GM12873 (cell line): ENCODE results near the gene ULK4.
A peak's percentile ranks its signal among the peaks of the same experiment; 100 is the strongest.

ENCODE experiments used
- TF ChIP-seq, protein P1 (sequence below): IDR thresholded peaks from 2 replicates; pipeline ENCODE4 v1.5.1; 2012; ENCODE audit warnings: low read depth, mild to moderate bottlenecking, moderate library complexity, low read length, control low read depth; ENCODE audit not compliant: insufficient read depth; ENCODE audit errors: missing control alignments

The ULK4 gene

DNA sequence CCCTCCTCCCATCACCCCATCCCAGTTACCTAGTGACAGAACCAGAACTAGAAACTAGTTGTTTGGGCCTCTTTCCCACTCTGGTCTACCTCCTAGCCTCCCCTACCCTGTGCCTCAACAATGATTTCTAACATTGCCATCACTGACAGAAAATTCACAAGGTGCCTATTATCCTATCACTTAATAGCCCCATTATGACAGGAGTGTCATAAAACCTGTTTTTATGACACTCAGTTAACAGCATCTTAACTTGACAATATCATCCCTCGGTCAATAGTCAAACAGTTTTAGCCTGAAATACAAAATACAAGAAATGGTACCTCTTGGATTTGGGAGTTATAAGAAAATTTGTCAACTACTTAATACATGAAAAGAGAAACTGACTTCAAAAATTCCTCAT is 46.5 kb downstream of the ULK4 start:
- TF ChIP-seq, protein P1, sequence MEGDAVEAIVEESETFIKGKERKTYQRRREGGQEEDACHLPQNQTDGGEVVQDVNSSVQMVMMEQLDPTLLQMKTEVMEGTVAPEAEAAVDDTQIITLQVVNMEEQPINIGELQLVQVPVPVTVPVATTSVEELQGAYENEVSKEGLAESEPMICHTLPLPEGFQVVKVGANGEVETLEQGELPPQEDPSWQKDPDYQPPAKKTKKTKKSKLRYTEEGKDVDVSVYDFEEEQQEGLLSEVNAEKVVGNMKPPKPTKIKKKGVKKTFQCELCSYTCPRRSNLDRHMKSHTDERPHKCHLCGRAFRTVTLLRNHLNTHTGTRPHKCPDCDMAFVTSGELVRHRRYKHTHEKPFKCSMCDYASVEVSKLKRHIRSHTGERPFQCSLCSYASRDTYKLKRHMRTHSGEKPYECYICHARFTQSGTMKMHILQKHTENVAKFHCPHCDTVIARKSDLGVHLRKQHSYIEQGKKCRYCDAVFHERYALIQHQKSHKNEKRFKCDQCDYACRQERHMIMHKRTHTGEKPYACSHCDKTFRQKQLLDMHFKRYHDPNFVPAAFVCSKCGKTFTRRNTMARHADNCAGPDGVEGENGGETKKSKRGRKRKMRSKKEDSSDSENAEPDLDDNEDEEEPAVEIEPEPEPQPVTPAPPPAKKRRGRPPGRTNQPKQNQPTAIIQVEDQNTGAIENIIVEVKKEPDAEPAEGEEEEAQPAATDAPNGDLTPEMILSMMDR, result no peak

DNA sequence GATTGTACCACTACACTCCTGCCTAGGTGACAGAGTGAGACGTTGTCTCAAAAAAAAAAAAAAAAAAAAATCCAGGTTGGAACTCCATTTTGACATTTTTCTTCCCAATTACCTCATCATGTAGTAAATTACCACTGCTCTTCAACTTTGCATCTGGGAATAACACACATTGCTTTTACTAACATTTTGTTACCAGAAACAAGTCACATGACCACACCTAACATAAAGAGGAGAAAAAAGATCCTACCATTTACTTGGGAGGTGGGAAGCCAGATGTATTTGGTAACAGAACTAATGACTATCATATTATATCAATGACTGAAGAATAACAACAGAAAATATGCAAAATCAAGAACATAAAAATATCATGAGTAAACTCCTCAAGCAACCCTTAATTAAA is 49.6 kb downstream of the ULK4 start:
- TF ChIP-seq, protein P1, result no peak

DNA sequence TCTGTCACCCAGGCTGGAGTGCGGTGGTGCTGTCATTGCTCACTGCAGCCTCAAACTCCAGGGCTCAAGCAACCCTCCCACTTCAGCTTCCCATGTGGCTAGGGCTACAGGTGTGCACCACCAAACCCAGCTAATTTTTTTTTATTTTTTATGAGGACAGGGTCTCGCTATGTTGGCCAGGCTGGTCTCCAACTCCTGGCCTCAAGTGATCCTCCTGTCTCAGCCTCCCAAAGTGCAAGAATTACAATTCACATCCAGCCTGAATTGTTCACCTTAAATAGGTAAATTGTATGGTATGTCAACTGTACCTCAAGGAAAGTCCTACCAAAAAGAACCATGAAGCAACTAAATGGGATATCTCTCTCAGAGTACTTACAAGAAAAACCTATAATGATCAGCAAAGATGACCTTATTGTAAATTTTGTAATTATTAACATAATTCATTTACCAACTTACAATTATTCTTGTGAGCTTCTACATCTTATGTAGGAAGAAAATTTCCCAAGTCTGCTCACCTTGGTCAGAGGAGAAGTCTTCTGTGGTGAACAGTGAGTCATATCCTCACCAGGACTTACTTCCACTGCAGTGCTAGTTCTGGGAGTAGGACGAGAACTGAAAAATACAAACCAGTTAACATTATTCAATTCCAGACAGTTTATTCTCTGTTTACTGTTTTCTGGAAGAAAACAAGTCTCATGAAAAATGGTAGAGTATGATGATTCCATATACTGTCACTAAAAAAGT is 54.4 kb downstream of the ULK4 start:
- TF ChIP-seq, protein P1, result no peak

DNA sequence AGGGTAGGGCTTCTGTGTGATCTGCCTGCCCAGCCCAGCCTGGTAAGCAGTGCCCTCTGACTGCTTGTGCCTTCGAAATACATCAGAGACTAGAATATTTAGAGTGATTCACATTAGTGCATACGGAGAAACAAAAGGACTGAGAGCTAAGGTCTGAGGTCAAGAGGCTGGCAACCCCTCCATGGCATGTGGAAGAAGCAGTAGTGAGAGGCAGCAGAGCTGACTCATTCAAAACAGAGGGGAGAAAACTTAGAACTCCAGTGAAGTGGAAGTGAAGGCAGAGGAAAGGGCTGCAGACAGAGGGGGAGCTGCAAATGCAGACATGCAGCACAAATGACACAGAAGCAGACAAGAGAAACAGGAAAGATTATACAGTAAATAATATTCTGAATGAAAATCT is 61.6 kb downstream of the ULK4 start:
- TF ChIP-seq, protein P1, result no peak

DNA sequence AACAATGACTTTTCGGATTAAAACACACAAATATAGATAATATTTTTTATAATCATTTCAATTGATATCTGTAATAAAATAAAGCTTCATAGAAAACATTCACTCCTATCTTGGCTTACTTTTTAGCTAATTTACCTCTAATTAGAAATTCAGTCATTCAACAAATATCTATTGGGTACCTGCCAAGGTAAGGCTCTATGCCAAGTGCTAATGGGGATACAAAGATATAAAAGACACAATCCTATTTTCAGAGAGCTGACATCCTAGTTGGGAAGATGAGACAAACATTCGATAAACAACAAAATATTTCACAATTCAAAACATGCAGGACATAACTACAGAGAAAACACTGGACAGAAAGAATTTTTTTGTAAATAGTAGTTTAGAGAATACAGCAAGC is 63.3 kb downstream of the ULK4 start:
- TF ChIP-seq, protein P1, result no peak

DNA sequence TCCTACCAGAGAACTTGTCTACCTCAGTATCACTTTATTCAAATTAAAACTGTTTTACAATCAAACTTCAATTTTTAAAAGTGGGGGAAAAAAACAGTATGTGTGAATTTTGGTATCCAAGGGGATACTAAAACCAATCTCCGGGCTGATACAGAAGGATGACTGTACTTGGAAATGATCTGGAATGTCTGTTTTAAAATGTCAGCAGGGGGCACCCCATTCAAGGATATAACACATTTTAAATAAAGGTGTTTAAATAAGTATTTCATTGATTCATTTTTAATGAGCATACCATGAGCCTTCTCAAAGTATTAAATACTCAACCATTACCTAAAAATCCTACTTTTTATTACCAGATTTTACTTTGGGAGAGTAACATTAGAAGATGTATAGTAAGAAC is 67.9 kb downstream of the ULK4 start:
- TF ChIP-seq, protein P1, result peak; percentile 38

DNA sequence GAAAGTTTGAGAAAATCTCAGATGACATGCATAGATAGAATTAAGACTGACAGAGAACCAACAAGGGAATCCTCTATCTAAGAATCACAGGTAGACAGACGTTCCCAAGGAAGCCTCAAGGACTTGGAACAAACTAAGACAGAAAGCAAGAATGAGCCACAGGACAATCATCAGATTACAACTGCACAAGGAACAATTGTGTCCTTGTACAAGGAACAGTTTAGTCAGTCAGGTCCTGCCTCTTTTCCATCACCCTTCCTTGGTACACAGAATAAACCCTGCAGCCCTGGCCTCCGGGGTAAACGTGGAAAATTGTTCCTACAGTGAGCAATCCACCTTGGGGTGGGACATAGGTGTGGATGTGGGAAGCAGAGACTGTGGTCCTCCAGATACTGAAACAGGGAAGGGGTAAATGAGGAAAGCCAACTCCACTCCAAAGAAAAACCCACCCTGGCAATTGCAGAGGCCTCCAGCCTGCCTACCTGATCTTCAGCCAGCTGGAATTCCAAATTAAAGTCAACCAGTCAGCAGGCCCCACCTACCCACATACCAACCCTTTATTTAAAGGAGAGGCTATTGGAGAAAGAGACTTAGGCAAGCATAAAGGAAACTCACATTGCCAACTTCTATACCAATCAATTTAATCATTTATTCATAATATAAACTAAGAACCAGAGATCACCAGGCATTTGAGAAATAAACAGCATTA is 73.4 kb downstream of the ULK4 start:
- TF ChIP-seq, protein P1, result no peak
